Measurements from ENCODE around the gene SLC1A2.

SLC1A2 gene

GRCh38 chr11:35347921-35348331 lies 71.4 kb downstream of the SLC1A2 start:
- DNase-seq = no peak

GRCh38 chr11:35347173-35347878 lies 72.0 kb downstream of the SLC1A2 start:
- DNase-seq = no peak

DNA sequence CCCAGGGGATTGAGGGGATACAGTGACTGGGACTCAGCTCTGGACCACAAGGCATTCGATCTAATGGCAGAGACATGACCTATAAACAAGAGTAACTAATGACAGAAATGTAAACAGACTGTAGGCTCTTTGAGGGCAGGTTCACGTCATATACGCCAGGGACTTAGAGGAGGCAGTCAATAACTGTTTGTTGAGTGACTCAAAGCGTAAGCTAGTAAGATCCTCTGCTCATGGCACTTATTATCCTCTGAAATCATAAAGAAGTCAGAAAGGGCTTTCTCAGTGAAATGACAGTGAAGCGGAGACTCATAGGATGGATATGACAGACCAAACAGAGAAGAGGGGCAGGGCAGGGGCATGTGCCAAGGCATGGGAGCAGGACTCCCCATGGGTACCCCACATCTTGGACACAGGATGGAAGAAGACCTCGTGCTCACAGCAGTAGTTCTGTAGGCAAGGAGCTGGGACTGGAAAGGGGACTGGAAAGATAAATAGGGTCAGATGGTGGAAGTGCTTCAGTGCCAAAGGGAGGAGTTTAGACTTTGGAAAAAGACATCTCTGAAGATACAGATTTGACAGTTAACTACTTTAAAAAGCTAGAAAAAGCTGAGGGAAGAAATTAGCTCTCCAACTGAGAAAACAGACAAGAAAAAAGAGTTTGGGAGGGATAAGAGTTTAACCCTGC lies 72.7 kb downstream of the SLC1A2 start:
- no peak for DNase-seq

DNA sequence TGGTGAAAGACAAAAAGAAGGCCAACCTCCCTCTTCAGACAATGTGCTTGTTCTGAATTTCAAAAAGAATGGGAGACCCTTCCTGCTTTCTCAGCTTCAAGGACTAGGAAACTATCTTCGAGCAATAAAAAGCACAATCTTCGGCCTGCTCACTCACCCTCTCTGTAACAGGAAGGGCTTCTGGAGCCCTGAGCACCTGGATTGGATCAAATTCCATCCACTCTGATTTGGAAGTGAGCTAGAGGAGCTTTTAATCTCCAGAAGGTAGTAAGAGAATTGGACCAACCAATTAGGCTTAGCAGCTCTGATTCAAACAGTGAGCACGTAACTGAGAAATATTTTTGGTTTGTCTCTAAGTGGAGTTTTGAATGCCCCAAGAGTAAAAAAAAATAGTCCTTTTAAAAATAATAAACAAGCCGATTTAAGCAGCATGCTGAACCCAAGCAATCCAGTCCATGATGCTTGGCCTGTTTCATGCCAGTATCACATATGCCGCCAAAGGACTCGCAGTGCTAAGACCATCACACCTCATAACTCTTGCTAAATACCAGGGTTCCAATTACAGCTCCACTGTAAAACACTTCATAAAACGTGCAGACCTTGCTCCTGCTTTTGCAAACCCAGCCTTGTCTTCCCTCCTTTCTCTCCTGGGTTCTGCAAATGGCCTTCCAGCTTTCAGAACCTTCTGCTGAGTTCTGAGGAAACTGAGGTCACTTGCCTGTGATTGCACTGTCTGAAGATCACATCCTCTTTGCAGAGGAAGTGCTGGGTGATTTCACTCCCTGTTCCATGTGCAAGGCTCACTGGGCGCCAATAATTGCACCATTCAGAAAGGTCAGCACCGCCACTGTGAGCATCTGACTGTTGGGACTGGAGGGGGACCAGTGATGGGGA lies 74.4 kb downstream of the SLC1A2 start:
- no peak for DNase-seq

DNA sequence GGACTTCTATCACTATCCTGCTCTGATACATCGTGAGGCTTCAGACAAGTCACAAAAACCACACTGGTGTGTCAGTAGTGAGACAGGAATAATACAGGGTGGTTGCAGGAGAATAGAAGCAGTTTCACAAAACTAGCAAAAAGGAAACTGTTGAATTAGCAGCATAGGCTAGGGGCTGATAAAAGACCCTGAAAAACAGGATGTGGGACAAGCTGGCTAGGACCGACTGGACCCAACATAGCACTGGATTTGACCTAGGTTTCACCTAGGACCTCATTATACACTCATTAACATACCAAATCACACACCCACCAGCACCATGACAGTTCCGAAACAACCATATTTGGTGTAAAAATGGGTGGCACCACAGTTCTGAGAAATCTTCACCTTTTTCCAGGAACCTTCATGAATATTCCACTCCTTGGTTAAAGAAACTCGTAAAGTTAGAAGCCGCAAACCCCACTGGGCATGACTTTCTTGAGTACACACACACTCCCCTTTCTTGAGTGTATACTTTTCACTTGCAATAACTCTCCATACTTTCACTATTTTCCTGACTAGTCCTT lies 76.2 kb downstream of the SLC1A2 start:
- DNase-seq = no peak

DNA sequence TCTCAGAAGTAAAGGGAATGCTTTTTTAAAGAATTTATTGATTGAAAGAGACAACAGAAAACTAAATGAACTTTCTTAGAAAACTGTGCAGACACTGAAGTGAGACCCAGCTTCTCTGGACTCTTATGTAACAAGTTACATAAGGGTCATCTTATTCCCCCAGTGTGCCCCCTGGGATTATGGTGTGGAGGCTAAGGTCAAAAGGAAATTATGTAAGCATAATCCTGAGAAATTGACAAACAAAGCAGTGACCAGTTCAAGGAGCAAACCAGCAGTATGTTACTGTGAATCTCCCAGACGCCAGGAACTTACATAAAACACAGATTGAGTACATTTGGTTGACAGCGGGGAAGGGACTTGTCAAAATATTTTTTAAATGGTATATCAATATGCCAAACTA lies 78.6 kb downstream of the SLC1A2 start:
- no peak for DNase-seq

DNA sequence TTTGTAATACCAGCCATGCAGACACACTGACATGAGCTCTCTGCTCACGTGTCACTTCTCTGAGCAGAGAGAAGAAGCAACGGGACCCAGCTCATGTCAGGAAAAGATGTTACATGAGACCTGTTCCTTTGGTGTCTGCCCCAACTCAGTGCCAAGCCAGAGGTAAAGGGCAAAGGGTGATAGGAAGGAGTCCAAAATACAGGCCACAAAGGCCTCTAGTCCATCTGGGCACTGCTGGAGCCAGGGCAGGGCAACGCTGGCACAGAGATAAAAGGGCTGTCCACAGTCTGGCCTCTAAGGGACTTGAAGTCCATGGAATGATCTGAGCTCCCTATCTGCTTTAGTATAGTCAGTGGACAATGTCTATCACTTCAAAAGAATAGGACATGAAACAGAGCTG lies 79.3 kb downstream of the SLC1A2 start:
- no peak for DNase-seq

DNA sequence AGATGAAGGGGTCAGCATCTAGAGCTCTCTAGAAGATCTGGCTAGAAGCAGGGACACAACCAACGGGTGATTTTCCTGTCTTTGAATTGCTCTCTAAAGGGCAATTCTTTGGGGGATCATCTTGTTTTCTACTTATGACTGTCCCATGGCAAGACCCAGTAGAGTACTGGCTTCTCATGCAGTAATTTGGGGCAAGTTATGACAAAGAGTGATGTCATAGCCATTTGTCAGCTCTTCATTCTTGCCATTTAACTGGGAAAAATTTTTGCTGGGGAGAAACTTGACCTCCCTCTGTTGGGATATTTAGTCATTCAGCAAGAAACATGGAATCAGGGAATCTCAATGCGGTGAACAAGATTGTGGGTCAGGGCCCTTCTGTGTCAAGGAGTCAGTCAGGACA lies 80.4 kb downstream of the SLC1A2 start:
- DNase-seq = no peak

GRCh38 chr11:35337914-35338305 lies 81.4 kb downstream of the SLC1A2 start:
- no peak for DNase-seq

DNA sequence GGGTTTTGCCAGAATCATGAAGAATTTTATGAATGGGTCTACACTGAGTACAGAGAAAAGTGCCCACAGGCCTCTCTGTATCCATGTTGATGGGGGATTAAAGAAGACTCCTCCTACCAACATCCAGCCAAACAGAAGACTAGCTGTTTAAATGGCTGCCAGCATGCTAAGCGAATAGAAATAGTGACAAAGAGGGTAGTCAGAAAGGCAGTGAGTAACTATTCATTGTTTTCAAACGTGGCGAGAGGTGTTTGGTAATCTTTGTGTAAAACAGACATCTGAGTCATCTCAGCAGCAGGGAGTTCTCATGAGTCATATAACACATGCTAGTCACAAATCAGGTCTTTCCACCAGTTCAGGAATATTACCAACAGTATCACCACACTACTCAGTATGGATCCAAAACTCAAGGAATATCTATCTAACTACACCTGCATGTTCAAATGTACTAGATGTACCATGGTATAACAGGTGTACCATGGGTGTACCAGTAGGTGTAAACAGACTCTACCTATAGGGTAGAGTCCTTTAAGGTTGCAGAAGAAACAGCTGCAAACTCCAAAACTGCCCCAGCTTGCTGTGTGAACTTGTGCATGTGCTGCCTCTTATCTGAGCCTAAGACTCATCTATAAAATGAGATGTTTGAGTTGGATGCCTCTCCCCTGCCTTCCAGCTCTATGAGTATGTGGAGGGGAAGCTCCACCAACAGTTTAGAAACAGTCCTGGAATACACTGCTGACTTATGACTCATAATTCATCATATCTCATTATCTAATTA lies 82.0 kb downstream of the SLC1A2 start:
- DNase-seq = no peak

GRCh38 chr11:35336726-35337125 lies 82.6 kb downstream of the SLC1A2 start:
- no peak for DNase-seq

DNA sequence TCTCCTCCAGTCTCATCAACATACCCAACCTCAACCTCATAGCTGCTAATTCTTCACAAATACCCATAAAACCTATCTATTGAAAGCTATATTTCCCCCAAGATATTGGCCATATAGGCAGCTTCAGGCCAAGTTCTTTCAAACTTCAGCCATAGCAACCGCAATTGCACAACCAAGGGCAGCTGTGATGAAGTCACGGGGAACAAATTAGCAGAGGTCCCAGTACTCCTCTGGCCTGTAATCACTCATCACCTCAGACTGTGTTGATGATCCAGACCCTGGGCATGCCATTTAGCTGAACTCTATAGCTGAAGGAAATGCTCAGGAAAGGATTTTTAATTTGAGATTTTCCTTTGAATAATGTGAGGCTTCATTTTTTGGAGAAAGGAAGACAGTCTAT lies 84.1 kb downstream of the SLC1A2 start:
- no peak for DNase-seq

- DNase-seq = no peak
These were observed 84.8 kb downstream of the SLC1A2 start for GRCh38 chr11:35334385-35335090.

GRCh38 chr11:35332524-35332923 lies 86.8 kb downstream of the SLC1A2 start:
- no peak for DNase-seq

DNA sequence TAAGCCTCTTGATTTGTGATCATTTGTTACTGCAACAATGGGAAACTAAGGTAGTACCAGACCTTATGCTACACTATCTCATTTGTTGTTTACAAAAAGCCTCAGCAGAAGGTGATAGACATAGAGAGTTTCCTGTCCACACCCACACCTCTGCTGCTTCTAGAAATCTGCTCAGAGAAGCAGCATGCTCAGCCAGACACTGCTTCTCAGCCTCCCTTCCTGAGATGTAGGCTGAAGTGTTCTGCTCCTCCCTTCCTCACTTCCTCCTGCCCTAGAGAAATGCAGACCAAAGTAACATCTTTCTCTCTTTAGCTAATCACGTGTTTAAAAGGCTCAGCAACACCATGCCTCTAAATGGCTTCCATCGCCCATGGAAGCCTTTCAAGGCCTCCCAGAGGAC lies 88.4 kb downstream of the SLC1A2 start:
- no peak for DNase-seq

DNA sequence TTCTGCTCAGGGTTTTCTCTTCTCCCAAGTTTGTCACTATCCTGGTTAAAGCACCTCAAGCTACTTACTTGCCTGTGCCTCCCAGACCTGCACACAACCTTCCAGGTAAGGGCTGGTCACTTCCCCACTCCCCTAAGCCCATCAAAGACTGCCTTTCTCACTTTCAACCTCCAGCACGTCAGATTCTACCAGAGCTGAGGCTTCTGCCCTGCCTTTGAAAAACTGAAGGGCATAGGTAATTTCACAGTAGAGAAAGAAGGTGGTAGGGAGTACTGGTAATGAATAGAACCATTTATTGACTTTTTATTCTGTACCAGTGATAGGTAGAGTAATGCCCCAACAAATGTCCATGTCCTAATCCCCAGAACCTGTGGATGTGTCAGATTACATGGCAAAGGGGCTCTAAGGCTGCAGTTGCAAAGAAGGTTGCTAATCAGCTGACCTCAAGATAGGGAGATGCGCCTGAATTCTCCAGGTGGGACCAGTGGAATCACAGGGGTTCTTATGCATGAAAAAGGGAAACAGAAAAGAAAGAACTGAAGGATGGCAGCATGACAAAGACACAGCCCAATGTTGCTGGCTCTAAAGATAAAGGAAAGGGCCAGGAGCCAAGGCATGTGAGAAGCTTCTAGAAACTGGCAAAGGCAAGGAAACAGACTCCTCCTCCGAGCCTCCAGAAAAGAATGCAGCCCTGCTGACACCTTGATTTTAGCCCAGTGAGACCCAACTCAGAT lies 89.0 kb downstream of the SLC1A2 start:
- no peak for DNase-seq

- DNase-seq = no peak
These were observed 91.5 kb downstream of the SLC1A2 start for GRCh38 chr11:35327829-35328228.

- DNase-seq = no peak
These were observed 93.0 kb downstream of the SLC1A2 start for GRCh38 chr11:35326266-35326879.

- no peak for DNase-seq
These were observed 94.4 kb downstream of the SLC1A2 start for GRCh38 chr11:35324981-35325380.

- no peak for DNase-seq
These were observed 95.0 kb downstream of the SLC1A2 start for GRCh38 chr11:35324183-35324886.
